DMS153 treated with DMSO at 0.1 percent for 48 hours (cell line): Measurements from ENCODE around the gene STYXL1.
A peak's percentile ranks its signal among the peaks of the same experiment; 100 is the strongest.
"Not testable (repeated sequence)": the region's sequence is repeated elsewhere in the genome, so short reads cannot be mapped to it uniquely, and the experiment has no call there.

Source experiments
- DNase-seq: peaks from one replicate; lab custom pipeline; 2025; ENCODE audit not compliant: unreplicated experiment; lab: John Stamatoyannopoulos, UW

STYXL1 gene

GRCh38 chr7:76047811-76048667 is at the start of gene STYXL1, which contains the start of gene MDH2:
STYXL1 (minus strand) TSS chr7:76048000; CDS start chr7:76030523, 17,477 bp downstream.
MDH2 (plus strand) TSS chr7:76048106; CDS start chr7:76048161, 55 bp downstream.
- DNase-seq: peak; percentile 81

- DNase-seq: no peak
These were observed 48.1 kb upstream of the STYXL1 start for GRCh38 chr7:76095908-76096307.

- not testable (repeated sequence) for DNase-seq
These were observed 46.5 kb upstream of the STYXL1 start for GRCh38 chr7:76094326-76094725.

GRCh38 chr7:76093531-76093930 is 45.7 kb upstream of the STYXL1 start:
- not testable (repeated sequence) for DNase-seq

GRCh38 chr7:76091506-76091905 is 43.7 kb upstream of the STYXL1 start:
- DNase-seq: no peak

- no peak for DNase-seq
These were observed 42.2 kb upstream of the STYXL1 start for GRCh38 chr7:76089865-76090475.

- not testable (repeated sequence) for DNase-seq
These were observed 39.6 kb upstream of the STYXL1 start for GRCh38 chr7:76087362-76087791.

GRCh38 chr7:76086070-76086469 is 38.3 kb upstream of the STYXL1 start:
- DNase-seq: no peak

GRCh38 chr7:76084115-76084514 is 36.3 kb upstream of the STYXL1 start:
- not testable (repeated sequence) for DNase-seq

- no peak for DNase-seq
These were observed 32.4 kb upstream of the STYXL1 start for GRCh38 chr7:76080204-76080603.

GRCh38 chr7:76077435-76077834 is 29.6 kb upstream of the STYXL1 start:
- no peak for DNase-seq

- no peak for DNase-seq
These were observed 29.2 kb upstream of the STYXL1 start for GRCh38 chr7:76076995-76077394.

- DNase-seq: no peak
These were observed 27.2 kb upstream of the STYXL1 start for GRCh38 chr7:76074972-76075370.

GRCh38 chr7:76074306-76074971 is 26.6 kb upstream of the STYXL1 start:
- DNase-seq: no peak

GRCh38 chr7:76073335-76073990 is 25.7 kb upstream of the STYXL1 start:
- DNase-seq: no peak

GRCh38 chr7:76072243-76073148 is 24.7 kb upstream of the STYXL1 start:
- DNase-seq: no peak

GRCh38 chr7:76071316-76072242 is 23.8 kb upstream of the STYXL1 start:
- DNase-seq: no peak

- DNase-seq: no peak
These were observed 21.4 kb upstream of the STYXL1 start for GRCh38 chr7:76069238-76069638.
